Fibroblast of pulmonary artery (primary cell): Measurements from ENCODE around the gene PDK3.

Experiments
- DNase-seq: peaks from one replicate; pipeline ENCODE4 v3.0.0-alpha.2; 2010; ENCODE audit warnings: low read depth
- H3K4me3 ChIP-seq: replicated peaks from 2 replicates; pipeline ENCODE4 v1.5.1; 2011; ENCODE audit warnings: low read depth, mild to moderate bottlenecking, control low read depth, low read length, moderate library complexity
- TF ChIP-seq, protein P1 (sequence below): IDR thresholded peaks from 2 replicates; pipeline ENCODE4 v1.5.1; 2011; ENCODE audit warnings: mild to moderate bottlenecking, control low read depth, low read length, inconsistent platforms; ENCODE audit errors: missing control alignments

The PDK3 gene

DNA sequence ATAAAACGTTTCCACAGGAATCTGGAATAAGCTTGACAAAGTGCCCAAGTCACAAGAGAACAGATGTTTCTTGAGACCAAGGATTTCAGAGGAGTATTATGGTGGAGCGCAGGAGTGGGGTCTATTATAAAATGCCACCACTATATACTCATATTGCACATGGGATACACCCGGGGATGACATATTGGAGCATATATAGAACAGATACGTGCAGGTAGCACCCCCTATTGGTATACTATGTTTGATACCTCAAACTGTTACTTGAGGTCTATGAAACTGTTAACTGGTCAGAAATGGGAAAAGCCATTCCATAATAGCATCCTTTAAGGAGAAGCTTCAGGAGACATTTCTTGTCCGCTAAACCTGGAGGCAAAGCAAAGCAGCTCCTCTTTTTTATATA is 96.0 kb downstream of the PDK3 start:
- TF ChIP-seq, protein P1, sequence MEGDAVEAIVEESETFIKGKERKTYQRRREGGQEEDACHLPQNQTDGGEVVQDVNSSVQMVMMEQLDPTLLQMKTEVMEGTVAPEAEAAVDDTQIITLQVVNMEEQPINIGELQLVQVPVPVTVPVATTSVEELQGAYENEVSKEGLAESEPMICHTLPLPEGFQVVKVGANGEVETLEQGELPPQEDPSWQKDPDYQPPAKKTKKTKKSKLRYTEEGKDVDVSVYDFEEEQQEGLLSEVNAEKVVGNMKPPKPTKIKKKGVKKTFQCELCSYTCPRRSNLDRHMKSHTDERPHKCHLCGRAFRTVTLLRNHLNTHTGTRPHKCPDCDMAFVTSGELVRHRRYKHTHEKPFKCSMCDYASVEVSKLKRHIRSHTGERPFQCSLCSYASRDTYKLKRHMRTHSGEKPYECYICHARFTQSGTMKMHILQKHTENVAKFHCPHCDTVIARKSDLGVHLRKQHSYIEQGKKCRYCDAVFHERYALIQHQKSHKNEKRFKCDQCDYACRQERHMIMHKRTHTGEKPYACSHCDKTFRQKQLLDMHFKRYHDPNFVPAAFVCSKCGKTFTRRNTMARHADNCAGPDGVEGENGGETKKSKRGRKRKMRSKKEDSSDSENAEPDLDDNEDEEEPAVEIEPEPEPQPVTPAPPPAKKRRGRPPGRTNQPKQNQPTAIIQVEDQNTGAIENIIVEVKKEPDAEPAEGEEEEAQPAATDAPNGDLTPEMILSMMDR: peak; percentile 21
- DNase-seq: peak; percentile 23
- no peak overlapping the region for H3K4me3 ChIP-seq

DNA sequence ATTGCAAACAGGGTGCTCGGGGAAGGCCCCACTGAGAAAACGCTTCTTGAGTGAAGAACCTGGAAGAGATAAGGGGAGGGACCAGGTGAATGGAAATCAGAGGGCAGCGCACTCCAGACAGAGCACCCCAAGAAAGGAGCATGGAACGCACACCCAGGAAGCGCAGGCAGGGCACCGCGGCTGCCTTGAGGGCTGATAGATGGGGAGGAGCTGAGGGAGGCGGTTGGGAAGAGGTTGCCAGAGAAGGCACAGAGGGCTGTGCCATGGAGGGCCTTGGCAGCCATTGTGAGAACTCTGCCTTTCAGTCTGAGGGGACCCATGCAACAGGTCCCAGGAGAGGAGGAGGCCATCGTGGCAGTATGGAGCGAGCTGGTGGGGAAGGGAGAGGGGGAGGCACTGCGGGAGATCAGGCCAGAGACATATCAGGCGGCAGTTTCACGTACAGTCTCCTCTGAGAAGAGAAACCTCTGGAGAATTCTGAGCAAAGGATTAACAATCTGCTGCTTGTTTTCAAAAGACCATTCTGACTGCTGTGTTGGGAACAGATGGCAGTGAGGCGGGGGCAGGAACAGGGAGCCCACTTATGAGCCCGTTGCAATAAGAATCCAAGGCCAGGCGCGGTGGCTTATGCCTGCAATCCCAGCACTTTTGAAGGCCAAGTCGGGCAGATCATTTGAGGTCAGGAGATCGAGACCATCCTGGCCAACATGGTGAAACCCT is 98.4 kb downstream of the PDK3 start:
- TF ChIP-seq, protein P1: no peak
- no peak for DNase-seq
- H3K4me3 ChIP-seq: no peak overlapping the region

DNA sequence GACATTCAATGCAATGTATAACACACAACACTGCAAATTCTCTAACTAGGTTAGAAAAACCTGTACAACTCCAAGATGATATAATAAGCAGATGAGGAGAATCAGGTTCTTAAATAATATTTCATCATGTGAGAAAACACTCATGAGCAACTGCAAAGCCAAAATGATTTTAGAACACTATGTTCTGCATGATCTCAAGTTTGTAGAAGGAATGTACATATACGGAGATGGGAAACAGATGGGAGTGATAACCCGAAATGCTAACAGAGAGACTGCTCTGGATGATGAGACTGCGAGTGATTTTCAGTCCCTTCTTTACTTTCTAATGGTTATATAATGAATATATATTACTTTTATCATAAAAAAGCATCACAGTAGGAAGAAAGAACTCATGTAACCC is 101.2 kb downstream of the PDK3 start:
- TF ChIP-seq, protein P1: no peak
- no peak overlapping the region for H3K4me3 ChIP-seq
- no peak for DNase-seq

DNA sequence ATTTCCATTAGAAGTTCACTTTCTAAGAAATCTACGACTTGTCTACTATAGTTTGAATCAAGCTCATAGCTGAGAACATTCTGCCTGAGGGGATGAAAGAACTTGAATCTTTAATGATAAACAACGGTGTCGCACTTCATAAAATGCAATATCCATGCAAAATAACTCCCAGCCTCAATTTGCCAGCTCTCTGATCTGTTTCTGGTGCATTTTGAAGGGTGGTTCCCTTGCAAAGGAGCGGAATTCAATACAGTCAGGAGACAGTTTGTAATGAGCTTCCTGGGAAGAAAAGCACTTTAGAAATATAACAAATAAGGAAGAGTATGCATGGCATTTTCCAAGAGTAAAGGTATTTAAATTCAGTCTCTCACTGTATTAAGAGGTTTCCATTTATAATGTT is 102.1 kb downstream of the PDK3 start:
- TF ChIP-seq, protein P1: no peak
- no peak for DNase-seq
- H3K4me3 ChIP-seq: no peak overlapping the region

DNA sequence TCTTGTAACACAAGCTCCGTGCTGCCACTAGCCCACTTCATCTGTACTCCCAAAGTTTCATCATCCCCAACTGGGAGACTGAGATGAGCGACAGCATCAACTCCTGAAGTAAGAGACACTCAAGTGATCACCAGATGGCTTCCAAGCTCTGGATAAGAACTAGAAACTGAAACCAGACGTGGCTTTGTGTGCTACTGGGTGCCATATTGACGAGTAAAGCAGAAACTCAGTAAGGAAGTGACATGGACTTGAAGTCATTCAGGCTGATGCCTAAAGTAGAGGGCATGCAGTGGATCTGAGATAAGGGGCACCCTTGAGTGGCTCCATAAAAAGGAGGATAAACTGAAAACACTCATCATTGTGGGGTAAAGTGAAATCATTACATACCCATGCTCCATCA is 109.7 kb downstream of the PDK3 start:
- no peak for DNase-seq
- TF ChIP-seq, protein P1: no peak
- H3K4me3 ChIP-seq: no peak overlapping the region

DNA sequence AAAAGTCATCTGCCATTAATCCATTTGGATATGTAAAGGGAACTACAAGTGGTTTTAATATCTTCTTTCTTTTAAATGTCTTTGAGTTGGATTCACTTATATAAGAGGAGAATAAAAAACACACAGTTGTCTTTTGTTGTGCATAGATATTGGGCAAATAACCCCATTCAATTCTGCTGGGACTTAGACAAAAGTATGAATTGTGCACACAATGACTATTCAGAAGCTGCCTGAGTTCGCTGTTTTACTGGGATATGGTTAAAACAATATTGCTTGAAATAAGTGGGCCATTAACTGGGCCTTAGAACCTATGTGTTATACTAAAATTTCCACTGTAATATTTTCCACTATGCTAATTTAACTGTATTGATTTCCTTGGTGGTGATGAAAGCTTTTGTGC is 110.4 kb downstream of the PDK3 start:
- TF ChIP-seq, protein P1: no peak
- no peak overlapping the region for H3K4me3 ChIP-seq
- DNase-seq: no peak

DNA sequence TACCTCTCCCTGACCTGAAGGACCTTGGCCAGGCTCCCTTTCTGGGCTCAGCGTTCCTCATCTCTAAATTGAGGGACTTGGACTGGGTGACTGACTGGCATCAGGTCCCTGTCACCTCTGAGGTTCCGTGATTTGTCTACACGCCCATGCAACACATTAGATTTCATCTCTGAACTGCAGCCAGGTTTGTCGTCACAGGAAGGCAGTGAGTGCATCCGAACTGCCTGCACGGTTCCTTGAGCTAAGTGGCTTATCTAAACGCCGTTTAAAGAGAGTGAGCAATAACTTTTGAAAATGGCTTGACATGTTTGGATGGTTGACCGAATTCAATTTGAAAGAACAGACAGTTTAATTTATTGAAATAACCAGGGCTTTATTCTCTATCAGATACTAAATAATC is 112.0 kb downstream of the PDK3 start:
- TF ChIP-seq, protein P1: no peak
- no peak for DNase-seq
- no peak overlapping the region for H3K4me3 ChIP-seq
